Epidermal melanocyte (primary cell): ENCODE measurements around the gene LRRC27.

Experiments used
- DNase-seq: peaks from one replicate; pipeline ENCODE4 v3.0.0; 2011; ENCODE audit warnings: low spot score; ENCODE audit not compliant: insufficient read length

Gene LRRC27

DNA sequence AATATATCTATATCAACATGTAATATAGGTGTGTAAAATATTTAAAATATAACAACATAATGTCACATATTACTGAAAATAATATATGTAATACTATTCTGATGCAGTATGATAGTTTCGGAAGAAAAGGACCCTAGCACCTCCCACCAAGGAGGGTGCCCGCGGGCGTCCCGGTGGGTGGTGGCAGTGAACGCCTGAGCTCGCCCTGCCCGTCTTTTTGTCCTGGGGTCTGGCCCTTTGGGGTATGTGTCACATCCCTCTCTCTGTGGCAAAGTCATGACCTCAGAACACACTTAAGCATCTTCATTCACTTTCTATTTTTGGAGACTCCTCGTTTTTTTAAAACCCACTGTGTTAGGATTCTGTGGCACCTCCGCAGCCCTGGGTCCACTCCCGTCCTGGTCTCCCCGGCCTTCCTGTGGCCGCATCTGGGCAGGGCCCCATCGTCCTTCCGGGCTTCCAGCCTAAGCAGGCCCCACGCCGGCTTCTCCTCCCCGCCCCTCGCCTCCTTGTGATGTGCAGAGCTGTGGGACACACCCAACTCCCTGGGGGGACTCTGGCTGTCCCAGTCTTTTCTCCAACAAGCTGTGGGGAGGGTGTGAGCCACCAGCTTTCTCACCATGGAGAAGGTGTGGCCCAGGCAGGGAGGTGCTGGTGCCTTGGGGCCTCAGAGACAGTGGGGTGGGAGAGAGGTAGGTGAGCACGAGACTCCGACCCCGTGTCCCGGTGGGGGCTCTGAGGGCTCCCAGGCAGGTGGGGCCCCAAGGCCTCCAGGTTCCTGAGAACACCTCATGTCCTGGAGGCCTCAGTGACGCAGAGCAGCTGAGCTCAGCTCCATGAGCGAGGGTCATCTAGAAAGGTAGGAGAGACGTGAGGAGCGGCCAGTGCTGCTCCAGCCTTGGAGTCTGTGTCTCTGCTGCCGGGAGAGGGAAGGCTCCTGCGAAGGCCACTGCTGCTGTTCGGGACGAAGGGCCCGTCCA, 81.5 kb downstream of the LRRC27 start:
- DNase-seq: peak; percentile 46

DNA sequence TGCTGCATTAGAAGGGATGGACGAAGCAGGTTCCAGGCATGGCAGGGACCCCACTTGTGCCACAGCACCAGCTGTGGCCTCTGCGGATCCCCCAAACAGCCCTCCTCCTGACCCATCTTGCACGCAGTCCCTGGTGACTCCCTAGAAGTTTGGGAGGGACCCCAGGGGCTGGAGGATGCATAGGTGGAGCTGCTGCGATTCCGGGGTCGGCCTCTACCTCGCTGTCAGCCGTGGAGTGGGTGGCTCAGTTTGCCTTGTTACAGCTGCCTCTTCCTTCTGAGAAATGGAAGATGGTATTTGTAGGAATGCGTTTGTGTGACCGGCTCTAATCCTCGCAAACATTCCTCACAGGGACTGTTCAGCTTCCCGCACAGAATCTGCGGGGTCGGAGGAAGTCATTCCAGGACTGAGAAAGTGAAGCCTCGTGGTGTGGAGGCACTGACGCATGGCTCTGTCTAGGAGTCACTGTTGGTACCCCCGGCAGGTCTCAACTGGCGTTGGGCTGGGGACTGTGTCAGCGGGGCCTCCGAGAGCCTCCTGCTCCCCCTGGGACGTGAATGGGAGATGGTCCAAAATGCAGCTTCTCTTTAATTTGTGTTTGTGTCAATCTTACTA, 82.5 kb downstream of the LRRC27 start:
- DNase-seq: no peak

DNA sequence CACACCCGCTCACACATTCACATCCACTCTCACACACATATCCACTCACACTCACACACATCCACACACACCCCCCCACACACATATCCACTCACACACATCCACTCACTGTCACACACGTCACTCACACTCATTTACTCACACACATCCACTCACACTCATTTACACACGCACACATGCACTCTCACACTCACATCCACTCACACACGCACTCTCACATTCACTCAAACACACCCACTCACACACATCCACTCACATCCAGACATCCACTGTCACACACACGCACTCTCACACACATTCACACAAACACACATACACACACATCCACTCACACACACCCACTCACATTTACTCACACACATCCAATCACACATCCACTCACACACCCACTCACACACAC, 83.3 kb downstream of the LRRC27 start:
- no peak for DNase-seq

DNA sequence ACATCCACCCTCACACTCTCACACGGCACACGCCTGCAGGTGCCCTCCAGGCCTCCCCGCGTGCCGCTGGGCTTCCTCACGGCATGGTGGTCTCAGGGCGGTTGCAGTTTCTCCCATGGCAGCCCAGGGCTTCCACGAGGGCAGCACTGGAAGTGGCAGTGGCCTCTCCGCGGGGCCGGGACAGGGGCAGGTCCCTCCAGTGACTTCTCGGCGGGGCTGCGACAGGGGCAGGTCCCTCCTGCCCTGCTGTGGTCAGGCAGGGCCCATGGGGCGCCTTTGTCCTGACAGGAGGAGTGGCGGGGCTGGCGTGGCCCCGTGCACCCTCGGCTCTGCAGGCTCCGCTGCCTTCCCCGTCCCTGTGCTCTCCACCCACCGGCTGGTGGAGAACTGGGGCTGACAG, 84.0 kb downstream of the LRRC27 start:
- no peak for DNase-seq

DNA sequence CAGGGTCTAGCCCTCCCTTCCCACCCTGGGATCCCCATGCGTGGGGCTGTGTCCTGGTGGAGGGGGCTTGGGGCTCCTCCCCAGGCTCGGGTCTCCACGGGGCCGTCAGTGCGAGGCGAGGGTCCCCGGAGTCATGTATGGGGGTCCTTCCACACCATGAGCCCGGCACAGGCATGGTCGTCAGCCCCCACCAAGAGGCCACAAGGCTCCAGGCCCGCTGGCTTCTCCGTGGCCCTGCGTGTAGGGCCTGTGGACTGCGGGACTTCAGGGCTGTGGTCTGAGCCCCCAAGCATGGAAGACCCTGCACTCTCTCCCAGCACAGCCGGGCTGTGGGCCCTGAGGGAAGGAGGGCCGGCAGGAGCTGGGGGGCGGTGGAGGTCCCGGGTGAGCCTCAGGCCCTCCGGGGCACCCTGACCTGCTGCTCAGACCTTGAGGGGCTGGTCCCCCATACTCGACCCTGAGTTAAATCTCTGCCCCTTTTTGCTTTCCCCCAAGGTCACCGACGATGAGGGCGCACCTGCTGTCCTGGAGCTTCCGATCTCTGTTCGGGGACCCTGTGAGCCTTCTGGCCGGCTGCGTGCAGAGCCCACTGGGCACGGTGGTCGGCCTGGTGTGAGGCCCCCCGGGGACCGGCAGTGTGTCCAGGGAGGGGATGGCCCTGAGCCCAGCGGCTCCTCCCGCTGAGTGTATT, 84.7 kb downstream of the LRRC27 start:
- no peak for DNase-seq

DNA sequence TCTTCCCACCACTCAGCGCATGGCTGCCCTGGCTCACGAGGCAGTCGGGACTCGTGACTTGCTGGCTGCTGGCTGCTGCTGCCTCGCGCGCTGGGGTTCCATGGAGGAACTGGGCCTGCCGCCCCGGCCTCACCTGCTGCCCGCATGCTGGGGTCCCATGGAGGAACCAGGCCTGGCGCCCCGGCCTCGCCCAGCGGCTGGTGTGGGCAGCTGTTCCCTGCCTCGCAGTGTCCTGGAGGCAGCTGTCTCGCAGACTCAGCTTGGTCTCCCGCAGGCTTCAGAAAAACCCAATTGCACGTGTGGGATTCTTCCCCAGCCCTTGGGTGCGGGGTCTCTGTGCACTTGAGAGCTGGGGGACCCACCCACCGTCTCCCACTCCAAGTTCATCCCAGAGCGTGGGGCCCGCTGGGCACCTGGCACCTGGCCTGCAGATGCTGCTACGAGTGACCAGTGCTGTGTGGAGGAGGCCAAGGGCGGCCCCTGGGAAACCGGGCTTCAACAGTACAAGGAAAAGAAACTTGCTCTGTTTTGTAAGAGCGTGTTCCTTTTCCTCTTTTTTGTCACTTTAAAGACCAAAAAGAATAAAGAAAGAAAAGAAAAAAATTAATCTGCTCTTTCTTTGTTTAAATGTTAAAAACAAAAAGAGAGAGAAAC, 85.4 kb downstream of the LRRC27 start:
- DNase-seq: no peak

DNA sequence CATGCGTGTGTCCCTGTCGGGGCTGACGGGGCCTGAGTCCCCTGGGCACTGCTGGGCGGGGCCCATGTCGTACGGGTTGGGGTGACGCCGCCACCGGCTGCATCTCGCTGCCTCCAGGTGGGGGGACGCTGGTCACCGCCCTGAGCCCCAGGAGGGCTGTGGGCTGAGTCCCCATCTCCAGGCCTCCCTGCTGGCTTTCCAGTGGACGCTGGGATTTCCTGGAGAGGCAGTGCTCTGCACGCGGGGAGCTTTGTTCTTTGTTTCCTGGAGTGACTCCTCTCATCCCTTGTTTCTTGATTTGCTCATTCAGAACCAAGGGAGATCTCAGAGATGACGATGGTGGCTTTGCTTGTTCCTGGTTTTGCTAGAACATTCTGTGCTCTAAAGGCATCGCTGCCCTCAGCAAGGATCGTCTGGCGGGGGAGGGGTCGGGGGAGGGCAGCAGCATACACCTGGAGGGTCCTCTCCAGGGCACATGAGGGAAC, 86.0 kb downstream of the LRRC27 start:
- DNase-seq: peak; percentile 58

DNA sequence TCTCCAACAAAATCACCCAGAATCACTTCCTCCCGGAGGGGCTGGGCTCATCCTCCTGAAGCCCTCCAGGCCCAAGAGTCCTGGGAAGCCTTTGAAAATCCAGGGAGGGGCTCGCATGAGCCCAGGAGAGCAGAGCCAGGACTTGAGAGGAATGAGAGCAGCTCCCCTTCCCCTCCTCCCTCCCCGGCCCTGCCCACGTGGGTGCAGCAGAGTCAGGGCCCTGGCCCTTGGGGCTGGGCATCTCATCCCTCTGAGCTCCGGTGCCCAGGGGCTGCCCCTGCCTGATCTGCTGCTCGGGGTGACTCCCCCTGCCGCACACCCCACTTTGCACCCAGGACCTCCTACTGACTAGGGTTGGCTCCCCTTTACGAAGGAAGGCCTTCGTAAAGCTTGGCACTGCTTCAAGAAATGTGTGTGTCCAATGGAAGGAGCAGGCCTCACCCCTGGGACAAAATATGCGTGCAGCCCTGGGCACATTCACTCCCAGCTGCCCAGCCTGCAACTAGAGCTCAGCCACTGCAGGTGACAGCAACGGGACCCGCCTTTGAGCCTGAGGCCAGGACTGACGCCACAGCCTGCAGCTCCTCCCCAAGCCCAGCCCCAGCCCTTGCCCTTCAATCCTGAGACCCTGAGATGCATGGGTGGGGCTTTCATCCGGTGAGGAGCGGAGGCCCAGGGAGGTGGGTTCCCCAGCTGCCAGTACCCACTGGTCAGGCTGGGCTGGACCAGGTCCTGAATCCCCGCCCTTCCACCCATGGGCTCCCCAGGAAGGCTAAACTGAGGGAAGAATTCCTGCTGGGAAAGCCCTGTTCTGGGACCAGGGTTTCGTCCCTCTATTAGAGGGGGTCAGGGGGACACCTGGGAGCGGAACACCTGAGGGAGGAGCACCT, 86.8 kb downstream of the LRRC27 start:
- peak; percentile 35 for DNase-seq

DNA sequence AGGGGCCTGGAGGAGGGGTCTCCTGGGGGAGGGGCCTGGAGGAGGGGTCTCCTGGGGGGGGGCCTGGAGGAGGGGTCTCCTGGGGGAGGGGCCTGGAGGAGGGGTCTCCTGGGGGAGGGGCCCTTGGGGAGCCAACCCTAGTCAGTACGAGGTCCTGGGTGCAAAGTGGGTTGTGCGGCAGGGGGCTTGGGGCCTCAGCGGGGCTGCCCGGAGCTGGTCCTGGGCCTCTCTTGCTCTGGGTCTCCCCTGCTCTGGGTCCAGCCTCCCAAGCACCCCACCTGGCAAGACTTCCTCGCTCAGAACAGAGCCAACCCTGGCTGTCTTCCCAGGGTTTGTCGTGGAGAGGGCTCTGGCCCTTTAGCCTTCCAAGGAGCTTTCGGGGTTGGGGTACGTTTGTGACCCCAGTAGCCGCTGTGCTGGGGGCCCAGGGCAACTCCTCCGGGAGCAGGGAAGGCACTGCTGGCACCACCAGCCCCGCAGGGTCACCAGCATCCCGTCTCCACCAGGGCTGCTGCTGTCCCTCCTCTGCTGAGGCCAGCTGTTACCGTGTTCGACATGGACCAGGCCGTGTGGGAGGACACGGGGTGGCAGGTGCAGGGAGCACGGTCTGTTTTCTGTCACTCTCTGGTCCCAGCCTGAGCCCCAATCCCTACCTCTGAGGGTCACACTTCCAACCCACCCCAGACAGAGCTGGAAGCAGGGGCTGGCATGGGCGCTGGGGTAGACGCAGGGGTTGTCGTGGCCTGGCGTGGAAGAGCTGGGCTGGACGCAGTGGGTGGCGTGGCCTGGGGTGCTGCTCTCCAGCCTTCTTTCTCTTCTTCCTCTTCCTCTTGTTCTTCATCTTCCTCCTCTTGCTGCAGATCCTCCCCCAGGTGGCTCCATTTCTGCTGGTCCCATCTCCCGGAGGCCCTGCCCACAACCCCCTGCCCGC, 87.8 kb downstream of the LRRC27 start:
- no peak for DNase-seq

DNA sequence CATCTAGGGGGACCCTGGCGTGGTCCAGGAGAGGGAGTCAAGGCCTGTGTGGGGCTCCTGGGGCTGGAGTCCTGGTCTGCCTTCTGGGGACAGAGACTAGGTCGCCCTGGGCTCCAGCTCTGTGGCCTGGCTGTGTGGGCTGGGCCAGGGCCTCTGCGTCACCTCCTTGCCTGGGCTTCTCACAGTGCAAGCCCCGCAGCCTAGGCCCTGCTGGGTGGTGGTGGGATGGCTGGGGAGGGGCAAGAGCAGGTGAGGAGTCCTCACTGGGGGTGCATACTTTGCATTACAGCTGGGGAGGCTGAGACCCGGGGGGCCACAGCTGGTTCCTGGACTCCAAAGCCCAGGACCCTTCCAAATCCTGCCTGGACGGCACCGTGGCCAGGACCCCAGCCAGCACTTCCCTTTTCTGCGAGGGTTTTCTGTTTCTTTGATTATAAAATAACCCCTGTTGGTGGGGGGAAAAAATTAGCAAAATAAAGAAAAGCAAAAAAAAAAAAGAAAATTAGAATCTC, 88.5 kb downstream of the LRRC27 start:
- DNase-seq: no peak

DNA sequence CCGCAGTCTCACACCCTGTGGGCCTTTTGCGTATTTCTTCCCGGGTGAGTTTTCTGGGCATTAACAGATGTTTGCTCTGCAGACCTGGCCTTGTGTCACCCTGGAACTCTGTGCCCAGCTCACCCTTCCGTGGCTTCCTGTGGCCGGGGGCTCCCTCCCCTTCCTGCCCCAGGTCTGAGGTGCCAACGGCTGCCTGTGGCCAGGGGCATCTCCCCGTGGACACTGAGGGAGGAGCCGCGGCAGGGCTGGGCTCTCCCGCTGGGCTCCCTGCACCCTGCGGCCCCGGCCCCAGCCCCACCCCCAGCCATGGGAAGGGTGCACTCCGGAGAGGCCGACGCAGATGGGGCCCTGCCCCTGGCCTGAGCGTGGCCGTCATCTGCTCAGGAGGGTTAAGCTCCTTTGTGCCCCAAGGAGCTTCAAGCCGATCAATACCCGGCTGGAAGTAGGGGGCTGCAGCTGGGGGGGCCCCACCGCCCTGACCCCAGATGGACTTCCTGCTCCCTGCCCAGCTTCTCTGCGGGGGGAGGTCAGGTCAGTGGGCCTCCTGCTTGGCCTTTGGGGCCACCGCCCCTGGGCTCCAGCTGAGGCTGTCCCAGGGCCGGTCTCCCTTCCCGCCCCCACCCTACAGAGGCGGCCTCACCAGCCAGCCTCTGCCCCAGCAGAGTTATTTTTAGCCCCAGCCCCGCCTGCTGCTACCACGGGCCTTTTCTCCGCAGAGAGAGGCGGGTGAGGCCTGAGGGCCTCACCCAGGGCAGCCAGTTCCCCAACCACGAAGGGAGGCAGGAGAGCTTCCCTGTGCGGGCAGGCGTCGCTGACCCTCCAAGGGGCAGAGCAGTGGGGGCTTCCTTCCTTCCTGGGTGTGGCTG, 89.2 kb downstream of the LRRC27 start:
- DNase-seq: peak; percentile 93

DNA sequence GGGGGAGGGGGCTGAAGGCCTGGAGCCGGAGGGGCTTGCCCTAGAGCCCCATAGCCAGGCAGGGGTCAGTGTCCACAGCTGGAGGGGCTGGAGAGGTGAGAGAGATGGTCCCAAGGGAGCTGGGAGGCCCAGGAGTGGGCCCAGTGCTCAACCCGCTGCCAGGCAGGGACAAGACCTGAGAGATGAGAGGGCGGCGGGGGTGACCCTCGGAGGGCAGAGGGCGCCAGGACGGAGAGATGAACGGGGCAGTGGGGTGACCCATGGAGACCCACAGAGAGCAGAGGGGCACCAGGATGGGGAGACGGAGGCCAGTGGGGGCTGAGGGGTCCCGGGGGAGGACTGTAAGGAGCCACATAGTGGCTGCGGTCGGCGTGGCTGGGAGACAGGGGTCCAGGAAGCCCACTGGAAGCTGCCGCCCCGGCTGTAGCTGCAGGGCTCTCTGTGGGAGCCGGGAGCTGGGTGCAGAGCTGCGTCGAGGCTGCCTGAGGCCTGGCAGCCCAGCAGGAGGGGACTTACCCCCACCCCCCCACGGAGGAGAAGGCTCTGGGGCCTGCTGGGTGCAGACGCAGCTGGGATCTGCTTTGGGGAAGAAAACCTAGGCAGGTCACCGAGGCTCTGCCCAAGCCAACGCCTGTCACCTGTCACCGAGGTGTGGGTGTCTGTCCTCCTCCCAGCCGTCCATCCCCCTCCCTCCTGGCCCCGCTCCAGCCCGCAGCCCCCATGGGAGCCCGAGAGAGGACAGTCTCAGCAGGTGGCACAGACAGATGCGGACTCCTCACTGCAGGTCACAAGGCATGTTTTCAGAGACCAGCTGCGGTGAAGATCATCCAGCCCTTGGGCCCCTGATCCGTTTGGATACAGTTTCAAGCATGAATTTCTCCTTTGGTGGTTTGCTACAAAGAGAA, 90.1 kb downstream of the LRRC27 start:
- DNase-seq: no peak

DNA sequence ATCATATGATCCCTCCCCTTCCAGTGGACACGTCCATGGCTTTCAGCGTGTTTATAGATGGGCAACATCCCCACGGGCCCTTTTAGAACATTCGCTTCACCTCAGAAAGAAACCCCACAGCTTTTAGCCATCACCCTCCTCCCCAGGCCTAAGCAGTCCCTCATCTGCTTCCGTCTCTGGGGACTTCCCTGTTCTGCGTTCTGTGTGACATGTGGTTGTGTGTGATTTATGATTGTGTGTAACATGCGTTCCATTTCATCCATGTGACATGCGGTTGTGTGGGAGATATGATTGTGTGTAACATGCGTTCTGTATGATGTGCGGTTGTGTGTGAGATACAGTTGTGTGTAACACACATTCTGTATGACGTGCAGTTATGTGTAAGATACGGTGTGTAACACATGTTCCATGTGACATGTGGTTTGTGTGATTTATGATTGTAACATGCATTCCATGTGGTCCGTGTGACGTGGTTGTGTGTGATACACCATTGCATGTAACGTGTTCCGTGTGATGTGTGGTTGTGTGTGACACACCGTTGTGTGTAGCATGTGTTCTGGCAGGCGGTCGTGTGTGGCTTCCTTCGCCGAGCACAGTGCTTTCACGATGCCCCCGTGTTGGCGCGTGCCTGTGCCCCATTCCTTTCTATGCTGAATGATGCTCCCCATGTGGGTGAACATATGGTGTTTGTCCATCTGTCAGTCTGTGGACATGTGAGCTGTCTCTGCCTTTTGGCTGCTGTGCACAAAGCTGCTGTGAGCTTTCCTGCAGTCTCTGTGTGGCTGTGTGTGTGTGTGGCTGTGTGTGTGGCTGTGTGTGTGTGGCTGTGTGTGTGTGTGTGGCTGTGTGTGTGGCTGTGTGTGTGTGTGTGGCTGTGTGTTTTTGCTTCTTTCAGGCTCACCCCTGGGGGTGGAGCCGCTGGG, 91.2 kb downstream of the LRRC27 start:
- no peak for DNase-seq

DNA sequence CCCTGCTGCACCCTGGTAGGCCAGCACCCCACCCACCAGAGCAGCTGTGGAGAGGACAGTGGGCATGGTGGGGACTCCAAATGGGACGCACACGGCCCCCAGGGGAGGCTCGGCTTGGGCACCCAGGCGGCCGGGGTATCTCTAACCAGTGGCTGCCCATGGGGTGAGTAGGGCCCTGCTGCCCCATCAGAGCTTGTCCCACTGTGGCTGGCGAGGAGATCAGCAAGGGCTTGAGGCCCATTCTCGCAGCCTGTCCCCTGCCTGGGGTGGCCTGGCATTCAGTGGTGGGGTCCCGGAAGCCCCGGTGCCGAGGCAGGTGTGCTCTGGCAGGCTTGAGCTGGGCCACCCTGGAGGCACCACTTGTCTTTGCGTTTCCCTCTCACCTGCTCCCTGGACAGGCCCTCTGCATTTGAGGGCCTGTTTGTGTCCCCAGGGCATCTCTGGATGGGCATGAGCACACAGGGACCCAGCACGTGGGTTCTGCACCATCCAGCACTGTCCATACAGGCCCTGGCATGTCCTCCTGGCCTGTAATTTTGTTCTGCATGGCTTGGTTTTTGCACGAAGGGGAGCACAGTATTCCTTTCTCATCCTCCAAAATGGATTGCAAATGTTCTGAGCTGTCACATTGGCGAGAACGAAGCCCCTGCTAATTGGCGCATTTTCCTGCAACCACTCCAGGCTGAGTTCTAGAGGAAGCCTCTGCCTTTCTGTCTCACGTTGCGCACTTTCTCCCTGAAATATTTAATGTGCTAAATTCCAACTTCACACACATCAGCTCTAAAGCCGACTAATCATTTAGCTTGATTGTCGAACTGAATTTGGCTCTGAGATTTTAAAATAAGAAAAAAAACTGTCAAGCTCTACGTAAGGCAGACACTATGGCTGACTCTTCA, 92.2 kb downstream of the LRRC27 start:
- no peak for DNase-seq
